ENCODE measurements around the gene CPO.

DNA sequence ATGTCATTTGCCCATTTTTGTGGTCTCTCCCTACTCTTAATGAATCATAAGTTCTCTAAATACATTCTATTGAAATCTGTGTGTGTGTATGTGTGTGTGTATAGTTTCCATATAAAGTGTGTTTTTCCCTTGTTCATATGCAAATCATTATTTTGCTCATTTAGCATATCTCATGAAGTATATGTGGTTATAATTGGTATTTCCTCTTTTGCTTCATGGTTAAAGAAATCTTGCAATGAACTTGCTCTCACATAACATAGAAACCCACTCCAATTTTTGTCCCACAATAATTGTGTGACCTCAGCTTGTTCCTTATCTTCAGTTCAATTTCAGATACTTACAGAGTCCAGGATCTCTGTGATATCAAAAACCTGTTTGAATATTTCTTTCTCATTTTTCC is 1.2 kb downstream of the CPO start:
- no peak for TF ChIP-seq EZH2phosphoT487 (IDR thresholded peaks at IDR 0.05; ENCODE audit: borderline replicate concordance, low read length)
- TF ChIP-seq, protein P1, sequence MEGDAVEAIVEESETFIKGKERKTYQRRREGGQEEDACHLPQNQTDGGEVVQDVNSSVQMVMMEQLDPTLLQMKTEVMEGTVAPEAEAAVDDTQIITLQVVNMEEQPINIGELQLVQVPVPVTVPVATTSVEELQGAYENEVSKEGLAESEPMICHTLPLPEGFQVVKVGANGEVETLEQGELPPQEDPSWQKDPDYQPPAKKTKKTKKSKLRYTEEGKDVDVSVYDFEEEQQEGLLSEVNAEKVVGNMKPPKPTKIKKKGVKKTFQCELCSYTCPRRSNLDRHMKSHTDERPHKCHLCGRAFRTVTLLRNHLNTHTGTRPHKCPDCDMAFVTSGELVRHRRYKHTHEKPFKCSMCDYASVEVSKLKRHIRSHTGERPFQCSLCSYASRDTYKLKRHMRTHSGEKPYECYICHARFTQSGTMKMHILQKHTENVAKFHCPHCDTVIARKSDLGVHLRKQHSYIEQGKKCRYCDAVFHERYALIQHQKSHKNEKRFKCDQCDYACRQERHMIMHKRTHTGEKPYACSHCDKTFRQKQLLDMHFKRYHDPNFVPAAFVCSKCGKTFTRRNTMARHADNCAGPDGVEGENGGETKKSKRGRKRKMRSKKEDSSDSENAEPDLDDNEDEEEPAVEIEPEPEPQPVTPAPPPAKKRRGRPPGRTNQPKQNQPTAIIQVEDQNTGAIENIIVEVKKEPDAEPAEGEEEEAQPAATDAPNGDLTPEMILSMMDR (IDR thresholded peaks at IDR 0.05; ENCODE audit: low read depth, low read length, poor library complexity, severe bottlenecking) = no peak
